ENCODE measurements around the gene MRPS15. TPM values are rescaled to one million over a fixed set of nuclear protein-coding genes. Genes with fewer than 3 reads are reported as not detected.

Gene MRPS15
- total and polyA plus RNA-seq, 2 donors (not counting 3 experiments of a cell fraction or from before 2014, with no cell fraction given), result 47.1 to 105 TPM

- no TSS peak for BruUV-seq (replicated peaks)
- no peak overlapping the region for H3K4me3 ChIP-seq (replicated peaks in 1 of 3; ENCODE audit: insufficient read depth in 1 of 3, low read depth in 1 of 3, low read length in 3 of 3)
- no peaks in the 10 kb centered on the region for H3K27me3 ChIP-seq (ENCODE audit: control insufficient read depth in 2 of 2, insufficient read depth in 2 of 2, low read length in 2 of 2)
- H3K4me1 ChIP-seq (ENCODE audit: control insufficient read depth, extremely low read depth, insufficient read depth, low read length), result no peaks in the 10 kb centered on the region
- no peak overlapping the region for H3K4me2 ChIP-seq (ENCODE audit: insufficient read depth, low read length)
- H3K9me3 ChIP-seq (replicated peaks; ENCODE audit: control insufficient read depth, insufficient read depth, low read length), result no peaks in the 10 kb centered on the region
- H3K9me1 ChIP-seq (replicated peaks; ENCODE audit: control insufficient read depth, extremely low read depth, insufficient read depth, low read length), result no peaks in the 10 kb centered on the region
- no peaks in the 10 kb centered on the region for H3K36me3 ChIP-seq (ENCODE audit: control insufficient read depth in 2 of 2, extremely low read depth in 1 of 2, insufficient read depth in 2 of 2, low read length in 2 of 2)
- H3K79me2 ChIP-seq (ENCODE audit: control insufficient read depth, insufficient read depth, low read length), result no peaks in the 10 kb centered on the region
- dilution Hi-C loops (cut with MboI; ENCODE audit: extremely low pct_ligation_motif_present, low sequenced_read_pairs), result no loop called here
- ChIA-PET CTCF (interaction anchor here (1.0 kb wide), 1 partner anchor 44 kb away, joined by 3 read pairs; no protein-coding TSS in a partner anchor), POLR2A (no interaction called here)
- no peak overlapping the region for H3K9ac ChIP-seq (replicated peaks; ENCODE audit: extremely low read depth, insufficient read depth, low read length)
- TF ChIP-seq JUN (IDR thresholded peaks at IDR 0.05; ENCODE audit: borderline replicate concordance, insufficient read depth, insufficient read length, low read depth), result no peak
- no peak for TF ChIP-seq MAX (IDR thresholded peaks at IDR 0.05; ENCODE audit: insufficient read depth, insufficient read length)
- no peak for TF ChIP-seq FOS (IDR thresholded peaks at IDR 0.05; ENCODE audit: borderline replicate concordance, insufficient read depth, low read length)
- no peak for TF ChIP-seq EZH2 (IDR thresholded peaks at IDR 0.05; ENCODE audit: borderline replicate concordance, low read depth, low read length, severe bottlenecking)
- TF ChIP-seq POLR2A (IDR thresholded peaks at IDR 0.05; ENCODE audit: low read depth, low read length), result no peak
- TF ChIP-seq POLR2AphosphoS5 (IDR thresholded peaks at IDR 0.05; ENCODE audit: insufficient read depth, low read depth, low read length), result no peak
- TF ChIP-seq CTCF (IDR thresholded peaks at IDR 0.05; ENCODE audit: extremely low read depth in 1 of 2, insufficient read depth in 1 of 2, low read depth in 1 of 2, low read length in 2 of 2), result no peak
- TF ChIP-seq MYC (IDR thresholded peaks at IDR 0.05; ENCODE audit: low read depth, low read length), result no peak
- TF ChIP-seq GATA2 (IDR thresholded peaks at IDR 0.05; ENCODE audit: insufficient read depth, insufficient read length, low read depth, low read length), result no peak
- H3K27ac ChIP-seq (ENCODE audit: insufficient read depth, low read depth, low read length), result no peak overlapping the region
- DNase-seq (ENCODE audit: low read depth, low spot score) (no peak), FAIRE-seq (no peak)
- H4K20me1 ChIP-seq (replicated peaks; ENCODE audit: control insufficient read depth, extremely low read depth, insufficient read depth, low read length), result no peaks in the 10 kb centered on the region
- H2AFZ ChIP-seq (ENCODE audit: low read depth, low read length), result no peak overlapping the region
- intact Hi-C loops (cut with micrococcal nuclease), result no loop called here
Observed at GRCh38 chr1:36471830-36472641, 7.9 kb upstream of the MRPS15 start.

Data from endothelial cell of umbilical vein (primary cell).